BJ (cell line): Measurements from ENCODE around the gene PRDM16. TPM values are rescaled to one million over a fixed set of nuclear protein-coding genes. Genes with fewer than 3 reads are reported as not detected.

Source experiments
- CTCF ChIA-PET: fragments of 350-600 bp; formaldehyde crosslinking; extraction: SDS; loops from one replicate; lab custom pipeline; 2021; ENCODE audit warnings: antibody characterized with exemption, inconsistent platforms; lab: Yijun Ruan, JAX
- POLR2A ChIA-PET: fragments of 300-600 bp; sonication (Branson Sonifier 250); formaldehyde crosslinking; extraction: SDS; loops from one replicate; lab custom pipeline; 2021; ENCODE audit warnings: antibody characterized with exemption; lab: Charles Lee
- DNase-seq: peaks from one replicate; pipeline ENCODE4 v3.0.0-alpha.2; 2011; ENCODE audit warnings: low read depth
- H3K27me3 ChIP-seq: 2 replicates; pipeline ENCODE4 v1.6.0; 2011; ENCODE audit warnings: low read length; ENCODE audit not compliant: control insufficient read depth, insufficient read depth
- H3K36me3 ChIP-seq: 2 replicates; pipeline ENCODE4 v1.5.1; 2011; ENCODE audit warnings: low read length; ENCODE audit not compliant: control insufficient read depth, insufficient read depth
- H3K4me3 ChIP-seq: 2 replicates; pipeline ENCODE4 v1.5.1; 2011; ENCODE audit warnings: low read depth, mild to moderate bottlenecking, control low read depth, low read length
- polyA plus RNA-seq: library from polyadenylated mRNA; depleted of rRNA; stranded (reverse); fragments of >200 nt; gene quantifications from 2 replicates; pipeline ENCODE4 v1.2.3, GENCODE V29; 2011
- TF ChIP-seq, protein P1 (sequence below): IDR thresholded peaks from 2 replicates; pipeline ENCODE4 v1.5.1; 2011; ENCODE audit warnings: low read depth, mild to moderate bottlenecking, control low read depth, inconsistent platforms, low read length, moderate library complexity; ENCODE audit not compliant: insufficient read depth

The PRDM16 gene
- polyA plus RNA-seq, 1 experiment = 0.02 TPM

- ChIA-PET CTCF (no interaction called here), POLR2A (interaction anchor here (0.6 kb wide), 1 partner anchor 746 kb away, joined by 3 read pairs; no protein-coding TSS in a partner anchor)
- TF ChIP-seq, protein P1, sequence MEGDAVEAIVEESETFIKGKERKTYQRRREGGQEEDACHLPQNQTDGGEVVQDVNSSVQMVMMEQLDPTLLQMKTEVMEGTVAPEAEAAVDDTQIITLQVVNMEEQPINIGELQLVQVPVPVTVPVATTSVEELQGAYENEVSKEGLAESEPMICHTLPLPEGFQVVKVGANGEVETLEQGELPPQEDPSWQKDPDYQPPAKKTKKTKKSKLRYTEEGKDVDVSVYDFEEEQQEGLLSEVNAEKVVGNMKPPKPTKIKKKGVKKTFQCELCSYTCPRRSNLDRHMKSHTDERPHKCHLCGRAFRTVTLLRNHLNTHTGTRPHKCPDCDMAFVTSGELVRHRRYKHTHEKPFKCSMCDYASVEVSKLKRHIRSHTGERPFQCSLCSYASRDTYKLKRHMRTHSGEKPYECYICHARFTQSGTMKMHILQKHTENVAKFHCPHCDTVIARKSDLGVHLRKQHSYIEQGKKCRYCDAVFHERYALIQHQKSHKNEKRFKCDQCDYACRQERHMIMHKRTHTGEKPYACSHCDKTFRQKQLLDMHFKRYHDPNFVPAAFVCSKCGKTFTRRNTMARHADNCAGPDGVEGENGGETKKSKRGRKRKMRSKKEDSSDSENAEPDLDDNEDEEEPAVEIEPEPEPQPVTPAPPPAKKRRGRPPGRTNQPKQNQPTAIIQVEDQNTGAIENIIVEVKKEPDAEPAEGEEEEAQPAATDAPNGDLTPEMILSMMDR = no peak
- peaks cover 26% of the 10 kb centered on the region for H3K27me3 ChIP-seq
- H3K36me3 ChIP-seq = no peaks in the 10 kb centered on the region
- no peak for DNase-seq
- H3K4me3 ChIP-seq = no peak overlapping the region
Observed at GRCh38 chr1:3060601-3061551, 8.1 kb upstream of the PRDM16 start.

DNA sequence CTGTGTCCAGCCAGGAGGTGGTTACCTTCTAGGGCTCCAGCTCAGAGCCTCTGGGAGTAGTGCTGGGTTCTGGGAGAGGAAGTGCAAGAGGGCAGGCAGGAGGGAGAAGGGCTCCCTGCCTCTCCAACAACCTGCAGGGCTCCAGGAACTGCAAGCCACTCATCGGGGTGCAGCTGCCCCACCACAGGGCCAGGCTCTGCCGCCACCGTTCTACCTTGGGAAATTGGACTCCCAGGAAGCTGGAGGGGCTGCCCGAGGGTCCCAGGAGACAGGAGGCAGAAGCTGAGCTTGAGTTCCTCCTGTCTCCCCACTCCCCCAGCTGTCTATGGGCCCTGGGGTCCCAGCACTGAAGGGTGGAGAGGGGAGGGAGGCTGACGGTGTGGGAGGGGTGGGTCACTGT lies 7.4 kb upstream of the PRDM16 start:
- Histone ChIP-seq H3K36me3 (no peaks in the 10 kb centered on the region), H3K4me3 (no peak overlapping the region), H3K27me3 (peaks cover 30% of the 10 kb centered on the region)
- TF ChIP-seq, protein P1 = no peak
- ChIA-PET CTCF (interaction anchor here (0.8 kb wide), 1 partner anchor 670 kb away, joined by 3 read pairs; the partner anchor contains the start of genes MORN1 and RER1), POLR2A (interaction anchor here (0.6 kb wide), 1 partner anchor 747 kb away, joined by 3 read pairs; no protein-coding TSS in a partner anchor)
- no peak for DNase-seq

- CTCF ChIA-PET = interaction anchor here (0.8 kb wide), 1 partner anchor 671 kb away, joined by 3 read pairs; the partner anchor contains the start of genes MORN1 and RER1
- POLR2A ChIA-PET = interaction anchor here (0.6 kb wide), 1 partner anchor 748 kb away, joined by 3 read pairs; no protein-coding TSS in a partner anchor
- H3K27me3 ChIP-seq = peaks cover 34% of the 10 kb centered on the region
- H3K4me3 ChIP-seq = no peak overlapping the region
- TF ChIP-seq, protein P1 = no peak
- H3K36me3 ChIP-seq = no peaks in the 10 kb centered on the region
- no peak for DNase-seq
Observed at GRCh38 chr1:3061981-3062615, 6.9 kb upstream of the PRDM16 start.

GRCh38 chr1:3062616-3063378 lies 6.2 kb upstream of the PRDM16 start:
- ChIA-PET POLR2A (no interaction called here), CTCF (interaction anchor here (0.8 kb wide), 1 partner anchor 671 kb away, joined by 3 read pairs; the partner anchor contains the start of genes MORN1 and RER1)
- no peak for DNase-seq
- no peak overlapping the region for H3K4me3 ChIP-seq
- peaks cover 41% of the 10 kb centered on the region for H3K27me3 ChIP-seq
- TF ChIP-seq, protein P1 = no peak
- no peaks in the 10 kb centered on the region for H3K36me3 ChIP-seq
